HG03097 (cell line): ENCODE measurements around the gene MRPL9.
A peak's percentile ranks its signal among the peaks of the same experiment; 100 is the strongest.

Experiments used
- ATAC-seq: cut with Tn5 transposase; IDR thresholded peaks from one replicate; pipeline ENCODE4 v1.9.1; 2021; ENCODE audit not compliant: unreplicated experiment, low FRiP score

Gene MRPL9

GRCh38 chr1:151762941-151763921, at the start of gene MRPL9:
MRPL9 (minus strand) TSS chr1:151763496; CDS start chr1:151763479, 17 bp downstream.
- peak; percentile 90 for ATAC-seq

- ATAC-seq, result no peak
Measured at GRCh38 chr1:151811181-151811580, 47.9 kb upstream of the MRPL9 start.

GRCh38 chr1:151809985-151810556, 46.8 kb upstream of the MRPL9 start:
- no peak for ATAC-seq

GRCh38 chr1:151809290-151809984, 46.1 kb upstream of the MRPL9 start:
- no peak for ATAC-seq

GRCh38 chr1:151807766-151808165, 44.5 kb upstream of the MRPL9 start:
- no peak for ATAC-seq

GRCh38 chr1:151807131-151807530, 43.8 kb upstream of the MRPL9 start:
- no peak for ATAC-seq

- no peak for ATAC-seq
Measured at GRCh38 chr1:151806170-151806569, 42.9 kb upstream of the MRPL9 start.

GRCh38 chr1:151805066-151805820, 41.9 kb upstream of the MRPL9 start, which contains the start of gene LINGO4:
LINGO4 (minus strand) TSS chr1:151805419; CDS start chr1:151802704, 2,715 bp downstream.
- ATAC-seq, result no peak

- ATAC-seq, result no peak
Measured at GRCh38 chr1:151803915-151804314, 40.6 kb upstream of the MRPL9 start.

- ATAC-seq, result no peak
Measured at GRCh38 chr1:151803164-151803563, 39.9 kb upstream of the MRPL9 start.

GRCh38 chr1:151802372-151802771, 39.1 kb upstream of the MRPL9 start:
- ATAC-seq, result no peak

- ATAC-seq, result no peak
Measured at GRCh38 chr1:151801846-151802245, 38.5 kb upstream of the MRPL9 start.

GRCh38 chr1:151801310-151801820, 38.1 kb upstream of the MRPL9 start:
- ATAC-seq, result no peak

- ATAC-seq, result no peak
Measured at GRCh38 chr1:151800830-151801229, 37.5 kb upstream of the MRPL9 start.

- ATAC-seq, result no peak
Measured at GRCh38 chr1:151799179-151800022, 36.1 kb upstream of the MRPL9 start.

GRCh38 chr1:151798571-151798970, 35.3 kb upstream of the MRPL9 start:
- no peak for ATAC-seq

- no peak for ATAC-seq
Measured at GRCh38 chr1:151790940-151791651, 27.8 kb upstream of the MRPL9 start.

- ATAC-seq, result peak; percentile 89
Measured at GRCh38 chr1:151790071-151790939, 27.0 kb upstream of the MRPL9 start, which contains the start of gene TDRKH. TDRKH (minus strand) TSS chr1:151790500; CDS start chr1:151783022, 7,478 bp downstream.
